ENCODE results near the gene HEATR5A.
A peak's percentile ranks its signal among the peaks of the same experiment; 100 is the strongest.
"Not testable (repeated sequence)": the region's sequence is repeated elsewhere in the genome, so short reads cannot be mapped to it uniquely, and the experiment has no call there.

Gene HEATR5A
- 6.0 to 14.9 reads per million in 2 donors for total RNA-seq

GRCh38 chr14:31420319-31421111 lies at the start of gene HEATR5A:
HEATR5A (minus strand) TSS chr14:31420550; CDS start chr14:31402975, 17,575 bp downstream.
- DNase-seq = peak; percentile 91

DNA sequence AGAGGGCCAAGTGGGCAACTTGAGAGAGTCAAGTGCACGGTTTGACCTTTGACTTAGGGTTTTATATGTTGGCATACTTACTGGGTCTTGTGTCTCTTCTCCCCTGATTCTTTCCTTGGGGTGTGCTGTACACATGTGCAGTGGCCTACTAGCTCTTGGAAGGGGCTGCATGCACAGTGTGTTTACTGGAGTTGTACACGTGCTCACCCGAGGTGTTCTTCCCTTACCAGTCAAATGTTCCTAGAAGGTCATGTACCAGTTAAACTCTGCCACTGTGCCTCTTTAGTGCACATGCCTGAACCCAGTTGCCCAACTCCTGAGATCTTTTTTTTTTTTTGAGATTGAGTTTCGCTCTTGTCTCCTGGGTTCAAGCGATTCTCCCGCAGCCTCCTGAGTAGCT lies 46.2 kb upstream of the HEATR5A start:
- no peak for DNase-seq

DNA sequence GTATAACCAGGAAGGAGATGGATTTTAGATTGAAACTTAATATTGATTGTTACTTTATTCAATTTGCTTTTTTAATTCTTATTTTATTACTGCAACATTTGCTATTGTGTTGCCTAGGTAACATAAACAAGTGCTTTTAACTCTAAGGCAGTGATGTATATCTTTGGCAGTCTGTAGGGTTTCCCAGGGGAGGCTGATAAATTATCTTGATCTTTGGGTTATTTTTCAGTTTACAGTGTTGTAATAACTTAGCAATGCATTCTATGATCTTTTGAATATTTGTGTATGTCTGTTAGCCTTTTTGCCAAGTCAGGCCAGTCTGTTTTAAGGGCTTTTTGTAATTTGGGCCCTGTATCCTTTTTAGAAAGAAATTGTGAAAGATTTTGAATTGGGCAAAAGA lies 44.8 kb upstream of the HEATR5A start:
- DNase-seq = no peak

DNA sequence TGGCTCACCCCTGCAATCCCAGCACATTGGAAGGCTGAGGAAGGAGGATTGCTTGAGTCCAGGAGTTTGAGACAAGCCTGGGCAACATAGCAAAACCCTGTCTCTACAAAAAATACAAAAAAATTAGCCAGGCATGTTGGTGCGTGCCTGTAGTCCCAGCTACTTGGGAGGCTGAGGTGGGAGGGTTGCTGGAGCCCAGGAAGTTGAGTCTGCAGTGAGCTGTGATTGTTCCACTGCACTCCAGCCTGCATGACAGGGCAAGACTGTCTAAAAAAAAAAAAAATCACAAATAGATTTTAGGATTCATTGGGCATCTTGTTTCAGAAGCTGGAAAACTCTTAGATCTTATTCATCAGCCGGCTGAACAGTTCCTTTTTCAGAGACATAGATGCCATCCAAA lies 42.1 kb upstream of the HEATR5A start:
- DNase-seq = not testable (repeated sequence)

DNA sequence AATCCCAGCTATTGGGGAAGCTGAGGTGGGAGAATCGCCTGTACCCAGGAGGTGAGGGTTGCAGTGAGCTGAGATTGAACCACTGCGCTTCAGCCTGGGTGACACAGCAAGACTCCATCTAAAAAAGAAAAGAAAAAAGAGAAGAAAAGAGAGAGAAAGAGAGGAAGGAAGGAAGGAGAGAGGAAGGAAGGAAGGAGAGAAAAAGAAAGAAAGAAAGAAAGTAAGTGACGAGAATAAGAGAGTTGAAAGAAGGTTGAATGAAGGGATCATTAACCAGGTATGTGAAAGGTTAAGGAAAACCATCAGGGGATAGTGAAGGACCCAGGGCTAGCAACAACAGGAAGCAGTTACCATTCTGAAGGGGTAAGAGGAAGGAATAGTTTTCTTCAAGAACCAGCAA lies 41.2 kb upstream of the HEATR5A start:
- no peak for DNase-seq

- DNase-seq = no peak
Observed at GRCh38 chr14:31457665-31458659, 37.6 kb upstream of the HEATR5A start.

DNA sequence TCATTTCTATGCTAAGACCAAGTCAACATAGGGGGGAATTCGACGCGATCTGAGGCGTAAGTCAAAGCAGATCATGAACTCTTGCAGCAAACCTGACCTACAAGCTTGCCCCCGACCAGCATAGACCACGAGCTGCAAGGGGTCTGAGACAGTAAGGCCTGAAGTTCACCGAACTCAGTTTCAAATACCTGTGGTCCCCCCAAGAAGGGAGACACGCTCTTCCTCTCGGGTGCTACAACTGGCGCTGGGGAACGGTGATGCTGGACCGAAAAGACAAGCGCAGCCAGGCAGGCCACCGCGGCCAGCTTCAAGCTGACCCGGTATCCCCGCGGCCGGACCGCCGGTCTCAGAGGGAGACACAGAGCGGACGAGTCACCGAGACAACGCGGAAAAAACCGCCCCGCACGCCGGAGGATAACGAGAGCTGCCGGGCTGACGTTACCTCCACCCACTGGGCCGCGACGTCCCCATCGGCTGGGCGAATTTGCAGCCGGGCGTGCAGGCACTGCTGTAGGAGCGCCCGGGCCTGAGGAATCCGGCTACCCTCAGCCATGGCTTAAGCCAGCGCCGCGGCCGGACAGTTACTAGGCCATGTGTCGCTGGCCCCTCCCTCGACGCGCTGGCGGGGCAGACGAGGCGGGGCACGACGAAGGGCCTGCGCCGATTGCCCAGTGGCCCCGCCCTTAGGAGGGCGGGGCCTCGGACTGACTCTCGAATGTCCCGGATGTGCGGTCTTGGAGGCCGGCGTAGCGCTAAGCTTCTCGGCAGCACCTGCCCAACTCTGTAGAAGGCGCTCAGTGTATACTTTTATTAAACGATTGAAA lies 36.7 kb upstream of the HEATR5A start, which contains the start of gene DTD2:
Gene DTD2, minus strand, starts transcription at position 666 of the 824 bp plus-strand sequence. Its CDS starts 113 bp downstream, at position 553.
- peak; percentile 91 for DNase-seq

DNA sequence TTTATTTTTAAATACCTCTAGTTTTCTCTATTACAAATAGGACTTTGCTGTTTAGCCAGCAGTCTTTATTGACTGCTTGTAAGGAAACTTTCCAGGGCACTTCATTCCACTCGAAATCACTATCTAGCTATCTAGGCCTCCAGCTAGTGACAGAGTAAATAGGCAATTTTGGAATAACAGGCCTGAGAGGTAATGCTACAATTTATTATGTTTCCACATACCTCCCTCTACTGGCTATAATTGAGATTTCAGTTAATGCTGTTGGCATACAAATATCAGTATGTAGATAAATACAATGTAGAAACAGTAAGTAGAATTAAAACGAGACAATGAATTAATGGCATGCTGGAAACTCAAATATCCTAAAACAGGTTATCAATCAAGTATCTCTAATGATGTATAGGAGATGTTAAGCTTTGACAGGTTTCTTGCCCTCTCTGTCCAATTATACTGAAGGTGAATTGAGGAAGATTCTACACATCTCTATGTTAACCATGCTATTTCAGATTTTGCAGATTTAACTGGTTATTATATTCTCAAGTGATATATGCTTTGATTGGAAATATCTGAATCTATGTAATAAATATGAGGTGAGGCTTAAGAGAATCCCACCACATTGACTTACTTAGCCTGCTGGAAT lies 29.7 kb upstream of the HEATR5A start:
- no peak for DNase-seq

- DNase-seq = no peak
Observed at GRCh38 chr14:31449136-31449535, 28.8 kb upstream of the HEATR5A start.

DNA sequence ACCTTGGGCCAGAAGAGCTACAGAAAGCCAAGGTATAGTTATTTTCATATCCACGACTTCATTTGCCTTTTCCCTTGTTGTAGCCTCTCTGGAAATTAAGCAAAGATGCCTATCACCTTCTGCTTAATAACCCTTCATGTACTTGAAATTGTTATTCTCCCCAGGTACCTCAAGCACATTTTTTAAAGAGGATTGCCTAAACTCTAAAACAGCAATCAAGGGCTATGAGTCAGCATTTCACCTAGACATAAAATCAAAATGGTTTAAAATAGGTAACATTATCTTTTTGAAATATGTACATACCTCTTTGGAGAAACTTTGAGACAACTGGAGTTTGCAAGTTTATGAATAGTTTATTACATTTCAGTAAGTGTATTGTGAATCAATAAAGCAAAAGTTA lies 25.4 kb upstream of the HEATR5A start:
- DNase-seq = no peak

DNA sequence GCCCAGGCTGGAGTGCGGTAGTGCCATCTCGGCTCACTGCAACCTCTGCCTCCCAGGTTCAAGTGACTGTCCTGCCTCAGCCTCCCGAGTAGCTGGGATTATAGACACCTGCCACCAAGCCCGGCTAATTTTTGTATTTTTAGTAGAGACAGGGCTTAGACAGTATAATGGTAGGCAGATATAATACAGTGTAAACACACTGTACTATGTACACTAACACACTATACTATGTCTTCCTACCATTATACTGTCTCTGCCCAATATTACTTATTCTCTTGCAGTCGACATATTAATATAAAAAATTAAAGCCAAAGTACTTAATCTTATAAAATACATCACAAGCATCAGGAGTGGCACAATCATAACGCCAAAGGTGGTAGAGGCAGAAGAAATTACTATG lies 21.9 kb upstream of the HEATR5A start:
- no peak for DNase-seq

GRCh38 chr14:31441273-31442111 lies 21.1 kb upstream of the HEATR5A start:
- DNase-seq = no peak

- DNase-seq = no peak
Observed at GRCh38 chr14:31440280-31440679, 19.9 kb upstream of the HEATR5A start.

GRCh38 chr14:31439561-31439960 lies 19.2 kb upstream of the HEATR5A start:
- DNase-seq = no peak

- not testable (repeated sequence) for DNase-seq
Observed at GRCh38 chr14:31437045-31437691, 16.8 kb upstream of the HEATR5A start.

- no peak for DNase-seq
Observed at GRCh38 chr14:31435276-31435675, 14.9 kb upstream of the HEATR5A start.

DNA sequence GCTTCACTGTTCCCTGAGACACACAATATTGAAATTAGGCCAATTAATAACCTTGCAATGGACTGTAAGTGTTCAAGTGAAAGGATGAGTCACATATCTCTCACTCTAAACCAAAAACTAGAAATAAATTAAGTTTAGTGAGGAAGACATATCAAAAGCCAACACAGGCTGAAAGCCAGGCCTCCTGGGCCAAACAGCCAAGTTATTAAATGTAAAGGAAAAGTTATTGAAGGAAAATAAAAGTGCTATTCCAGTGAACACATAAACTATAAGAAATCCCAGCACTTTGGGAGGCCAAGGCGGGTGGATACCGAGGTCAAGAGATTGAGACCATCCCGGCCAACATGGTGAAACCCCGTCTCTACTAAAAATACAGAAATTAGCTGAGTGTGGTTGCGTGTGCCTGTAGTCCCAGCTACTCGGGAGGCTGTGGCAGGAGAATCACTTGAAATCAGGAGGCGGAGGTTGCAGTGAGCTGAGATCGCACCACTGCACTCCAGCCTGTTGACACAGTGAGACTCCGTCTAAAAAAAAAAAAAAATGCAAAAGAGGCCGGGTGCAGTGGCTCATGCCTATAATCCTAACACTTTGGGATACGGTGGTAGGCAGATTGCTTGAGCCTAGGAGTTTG lies 10.4 kb upstream of the HEATR5A start:
- DNase-seq = no peak

- no peak for DNase-seq
Observed at GRCh38 chr14:31429791-31430190, 9.4 kb upstream of the HEATR5A start.

DNA sequence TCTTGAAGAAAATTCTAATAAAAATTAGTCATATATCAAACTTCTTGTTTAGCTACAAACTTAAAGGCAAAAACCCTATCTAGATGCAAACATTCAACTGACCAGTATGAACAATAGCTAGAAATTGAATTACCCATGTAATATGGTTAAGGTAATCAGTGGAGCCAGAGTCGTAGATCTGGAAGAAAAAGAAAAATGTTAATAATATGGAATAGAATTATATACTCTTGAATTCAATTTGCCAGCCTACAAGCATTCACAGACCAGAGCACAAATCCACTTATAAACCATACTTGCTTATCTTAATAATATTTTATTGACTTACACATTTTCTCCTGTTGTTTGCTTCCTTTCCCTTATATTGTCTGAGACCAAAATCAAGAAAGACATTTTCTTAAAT lies 7.7 kb upstream of the HEATR5A start:
- DNase-seq = no peak

DNA sequence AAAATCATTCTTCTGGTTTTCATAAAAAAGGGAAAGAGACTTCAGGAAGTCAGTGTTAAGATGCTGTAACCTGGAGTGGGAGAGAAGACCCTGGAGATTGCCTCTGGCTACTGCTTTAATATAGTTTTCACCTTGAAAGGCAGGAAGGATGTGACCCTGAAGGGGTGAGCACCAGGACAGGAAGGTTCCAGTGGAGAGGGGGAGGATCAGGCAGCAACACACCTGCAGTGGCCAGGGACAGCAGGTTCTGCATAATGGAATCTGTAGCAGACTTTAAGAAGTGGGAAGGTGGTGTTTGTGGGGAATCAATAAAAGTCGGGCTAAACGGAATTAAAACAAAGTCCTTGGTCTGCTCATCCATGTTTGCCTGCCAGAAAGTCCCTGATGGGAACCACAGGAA lies 6.3 kb upstream of the HEATR5A start:
- no peak for DNase-seq

Measured in T-helper 9 cell (primary cell).